ENCODE results near the gene PAGR1.

DNA sequence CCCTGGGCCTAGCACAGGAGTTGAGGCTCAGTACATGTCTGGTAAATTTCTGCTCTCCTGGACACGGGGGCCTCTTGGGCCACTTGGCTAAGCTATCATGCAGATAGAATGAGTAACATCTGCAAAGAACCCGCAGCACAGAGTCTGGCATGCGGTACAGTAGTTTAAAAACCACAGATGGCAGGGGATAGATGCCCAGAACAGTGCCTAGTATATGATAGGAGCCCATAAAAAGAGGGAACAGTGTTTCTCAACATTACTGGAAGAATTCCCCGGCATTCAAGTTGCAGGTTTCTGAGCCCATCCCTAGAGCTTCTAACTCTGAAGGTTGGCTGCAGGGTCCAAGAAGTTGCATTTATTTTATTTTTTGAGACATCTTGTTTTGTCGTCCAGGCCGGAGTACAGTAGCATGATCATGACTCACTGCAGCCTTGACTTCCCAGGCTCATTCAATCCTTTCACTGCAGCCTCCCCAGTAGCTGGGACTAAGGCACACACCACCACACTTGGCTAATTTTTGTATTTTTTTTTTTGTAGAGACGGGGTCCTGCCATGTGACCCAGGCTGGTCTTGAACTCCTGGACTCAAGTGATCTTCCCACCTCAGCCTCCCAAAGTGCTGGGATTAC, 41.3 kb downstream of the PAGR1 start:
- TF ChIP-seq, protein P1, sequence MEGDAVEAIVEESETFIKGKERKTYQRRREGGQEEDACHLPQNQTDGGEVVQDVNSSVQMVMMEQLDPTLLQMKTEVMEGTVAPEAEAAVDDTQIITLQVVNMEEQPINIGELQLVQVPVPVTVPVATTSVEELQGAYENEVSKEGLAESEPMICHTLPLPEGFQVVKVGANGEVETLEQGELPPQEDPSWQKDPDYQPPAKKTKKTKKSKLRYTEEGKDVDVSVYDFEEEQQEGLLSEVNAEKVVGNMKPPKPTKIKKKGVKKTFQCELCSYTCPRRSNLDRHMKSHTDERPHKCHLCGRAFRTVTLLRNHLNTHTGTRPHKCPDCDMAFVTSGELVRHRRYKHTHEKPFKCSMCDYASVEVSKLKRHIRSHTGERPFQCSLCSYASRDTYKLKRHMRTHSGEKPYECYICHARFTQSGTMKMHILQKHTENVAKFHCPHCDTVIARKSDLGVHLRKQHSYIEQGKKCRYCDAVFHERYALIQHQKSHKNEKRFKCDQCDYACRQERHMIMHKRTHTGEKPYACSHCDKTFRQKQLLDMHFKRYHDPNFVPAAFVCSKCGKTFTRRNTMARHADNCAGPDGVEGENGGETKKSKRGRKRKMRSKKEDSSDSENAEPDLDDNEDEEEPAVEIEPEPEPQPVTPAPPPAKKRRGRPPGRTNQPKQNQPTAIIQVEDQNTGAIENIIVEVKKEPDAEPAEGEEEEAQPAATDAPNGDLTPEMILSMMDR (tag by site-specific recombination; IDR thresholded peaks at IDR 0.05) = no peak
- TF ChIP-seq, protein P2, sequence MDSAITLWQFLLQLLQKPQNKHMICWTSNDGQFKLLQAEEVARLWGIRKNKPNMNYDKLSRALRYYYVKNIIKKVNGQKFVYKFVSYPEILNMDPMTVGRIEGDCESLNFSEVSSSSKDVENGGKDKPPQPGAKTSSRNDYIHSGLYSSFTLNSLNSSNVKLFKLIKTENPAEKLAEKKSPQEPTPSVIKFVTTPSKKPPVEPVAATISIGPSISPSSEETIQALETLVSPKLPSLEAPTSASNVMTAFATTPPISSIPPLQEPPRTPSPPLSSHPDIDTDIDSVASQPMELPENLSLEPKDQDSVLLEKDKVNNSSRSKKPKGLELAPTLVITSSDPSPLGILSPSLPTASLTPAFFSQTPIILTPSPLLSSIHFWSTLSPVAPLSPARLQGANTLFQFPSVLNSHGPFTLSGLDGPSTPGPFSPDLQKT (IDR thresholded peaks at IDR 0.05; ENCODE audit: borderline replicate concordance, low read depth, low read length) = no peak
- no peak for TF ChIP-seq ZNF548 (tag by site-specific recombination; IDR thresholded peaks at IDR 0.05)
- TF ChIP-seq ZNF426 (tag by site-specific recombination; IDR thresholded peaks at IDR 0.05) = no peak
- no peak for TF ChIP-seq ZNF530 (tag by site-specific recombination; IDR thresholded peaks at IDR 0.05; ENCODE audit: low read depth)
- no peak for TF ChIP-seq WT1 (tag by site-specific recombination; IDR thresholded peaks at IDR 0.05)
- no peak for TF ChIP-seq KLF9 (tag by site-specific recombination; IDR thresholded peaks at IDR 0.05; ENCODE audit: low read depth)
- TF ChIP-seq, protein P3, sequence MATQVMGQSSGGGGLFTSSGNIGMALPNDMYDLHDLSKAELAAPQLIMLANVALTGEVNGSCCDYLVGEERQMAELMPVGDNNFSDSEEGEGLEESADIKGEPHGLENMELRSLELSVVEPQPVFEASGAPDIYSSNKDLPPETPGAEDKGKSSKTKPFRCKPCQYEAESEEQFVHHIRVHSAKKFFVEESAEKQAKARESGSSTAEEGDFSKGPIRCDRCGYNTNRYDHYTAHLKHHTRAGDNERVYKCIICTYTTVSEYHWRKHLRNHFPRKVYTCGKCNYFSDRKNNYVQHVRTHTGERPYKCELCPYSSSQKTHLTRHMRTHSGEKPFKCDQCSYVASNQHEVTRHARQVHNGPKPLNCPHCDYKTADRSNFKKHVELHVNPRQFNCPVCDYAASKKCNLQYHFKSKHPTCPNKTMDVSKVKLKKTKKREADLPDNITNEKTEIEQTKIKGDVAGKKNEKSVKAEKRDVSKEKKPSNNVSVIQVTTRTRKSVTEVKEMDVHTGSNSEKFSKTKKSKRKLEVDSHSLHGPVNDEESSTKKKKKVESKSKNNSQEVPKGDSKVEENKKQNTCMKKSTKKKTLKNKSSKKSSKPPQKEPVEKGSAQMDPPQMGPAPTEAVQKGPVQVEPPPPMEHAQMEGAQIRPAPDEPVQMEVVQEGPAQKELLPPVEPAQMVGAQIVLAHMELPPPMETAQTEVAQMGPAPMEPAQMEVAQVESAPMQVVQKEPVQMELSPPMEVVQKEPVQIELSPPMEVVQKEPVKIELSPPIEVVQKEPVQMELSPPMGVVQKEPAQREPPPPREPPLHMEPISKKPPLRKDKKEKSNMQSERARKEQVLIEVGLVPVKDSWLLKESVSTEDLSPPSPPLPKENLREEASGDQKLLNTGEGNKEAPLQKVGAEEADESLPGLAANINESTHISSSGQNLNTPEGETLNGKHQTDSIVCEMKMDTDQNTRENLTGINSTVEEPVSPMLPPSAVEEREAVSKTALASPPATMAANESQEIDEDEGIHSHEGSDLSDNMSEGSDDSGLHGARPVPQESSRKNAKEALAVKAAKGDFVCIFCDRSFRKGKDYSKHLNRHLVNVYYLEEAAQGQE (tag by site-specific recombination; IDR thresholded peaks at IDR 0.05) = no peak
- TF ChIP-seq ZNF561 (tag by site-specific recombination; IDR thresholded peaks at IDR 0.05; ENCODE audit: borderline replicate concordance) = no peak
